Inflammatory macrophage treated with lipopolysaccharide for 1 hour (primary cell): ENCODE data around the gene ZNF358.
A peak's percentile ranks its signal among the peaks of the same experiment; 100 is the strongest.

ENCODE experiments used
- DNase-seq, 2 donors: peaks; one replicate each; pipeline ENCODE4 v3.0.0-alpha.2; 2020 to 2022

The ZNF358 gene

GRCh38 chr19:7520131-7521051 is 4.5 kb downstream of the ZNF358 start:
- DNase-seq = no peak

- DNase-seq = no peak
Observed at GRCh38 chr19:7521551-7522071, 5.7 kb downstream of the ZNF358 start.

GRCh38 chr19:7522072-7522922 is 6.4 kb downstream of the ZNF358 start, which contains the start of gene MCOLN1:
MCOLN1 (plus strand) TSS chr19:7522624; CDS start chr19:7522751, 127 bp downstream.
- peak; percentile 96 to 99 for DNase-seq

GRCh38 chr19:7522923-7523667 is 7.2 kb downstream of the ZNF358 start:
- no peak for DNase-seq

GRCh38 chr19:7524523-7524922 is 8.6 kb downstream of the ZNF358 start:
- DNase-seq = no peak

- DNase-seq = no peak
Observed at GRCh38 chr19:7524992-7525739, 9.3 kb downstream of the ZNF358 start.

- DNase-seq = no peak
Observed at GRCh38 chr19:7526059-7526929, 10.4 kb downstream of the ZNF358 start.

GRCh38 chr19:7527516-7528191 is 11.8 kb downstream of the ZNF358 start:
- no peak for DNase-seq

- DNase-seq = no peak
Observed at GRCh38 chr19:7528192-7528519, 12.3 kb downstream of the ZNF358 start.

- no peak for DNase-seq
Observed at GRCh38 chr19:7528522-7529245, 12.8 kb downstream of the ZNF358 start.

- no peak for DNase-seq
Observed at GRCh38 chr19:7529246-7529600, 13.3 kb downstream of the ZNF358 start.

- DNase-seq = no peak
Observed at GRCh38 chr19:7529610-7530490, 13.9 kb downstream of the ZNF358 start.

- DNase-seq = no peak
Observed at GRCh38 chr19:7533281-7533885, 17.5 kb downstream of the ZNF358 start.

GRCh38 chr19:7533925-7534480 is 18.1 kb downstream of the ZNF358 start:
- peak; percentile 70 to 82 for DNase-seq

- peak; percentile 60 to 66 for DNase-seq
Observed at GRCh38 chr19:7534531-7535046, 18.7 kb downstream of the ZNF358 start.

GRCh38 chr19:7535047-7535997 is 19.4 kb downstream of the ZNF358 start, which contains the start of gene PNPLA6:
PNPLA6 (plus strand) TSS chr19:7535717; CDS start chr19:7535789, 72 bp downstream.
- DNase-seq = peak; percentile 85 to 96
